ENCODE data around the gene DIP2C.

The DIP2C gene

GRCh38 chr10:344582-345200 lies 344.8 kb downstream of the DIP2C start:
- Mint-ChIP-seq H3K4me3 (no peak overlapping the region), H3K36me3 (ENCODE audit: low read depth) (no peaks in the 10 kb centered on the region), H3K9me3 (no peaks in the 10 kb centered on the region), H3K27ac (no peak overlapping the region), H3K27me3 (no peaks in the 10 kb centered on the region), H3K4me1 (ENCODE audit: low read depth) (peaks cover 4% of the 10 kb centered on the region)

DNA sequence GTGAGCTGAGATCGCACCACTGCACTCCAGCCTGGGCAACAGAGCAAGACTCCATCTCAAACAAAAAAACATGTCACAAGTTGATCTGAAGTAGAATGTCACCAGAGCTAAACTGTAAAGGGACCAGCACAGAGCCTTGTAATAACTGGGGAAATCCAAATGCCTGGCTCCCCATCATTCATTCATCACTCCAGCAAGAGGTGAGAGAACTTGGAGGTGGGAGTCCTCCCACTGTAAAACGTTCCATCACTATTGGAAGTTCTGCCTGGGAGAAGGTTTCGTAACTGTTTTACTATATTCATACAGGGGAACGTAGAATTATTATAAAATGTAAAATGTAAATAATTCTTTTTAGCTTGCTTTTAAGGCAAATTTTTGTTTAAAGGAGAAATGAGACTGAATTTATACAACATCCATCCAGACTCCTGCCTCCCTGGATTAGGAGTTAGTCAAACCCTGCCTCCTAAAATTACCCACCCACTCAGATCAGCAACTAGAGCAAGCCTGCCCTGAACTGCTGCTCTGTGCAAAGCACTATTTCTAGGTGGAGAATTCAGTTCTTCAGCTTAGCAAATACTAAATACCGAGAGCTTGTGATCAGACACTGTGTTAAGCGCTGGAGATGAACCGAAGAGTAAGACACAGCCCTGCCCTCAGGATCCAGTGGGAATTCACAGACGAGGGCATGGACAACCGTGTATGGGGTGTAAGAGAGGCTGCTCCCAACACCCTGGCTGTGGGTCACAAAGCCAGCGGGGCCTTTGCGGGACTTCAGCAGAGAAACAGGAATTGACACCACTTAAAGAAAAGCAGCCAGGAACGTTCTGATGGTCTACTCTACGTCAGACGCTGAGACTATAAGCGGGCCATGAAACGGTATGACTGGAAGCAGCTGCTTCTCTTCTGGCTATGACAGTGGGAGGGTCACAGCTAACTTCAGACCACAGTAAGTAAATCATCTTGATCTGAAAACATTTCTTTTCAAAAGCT lies 345.9 kb downstream of the DIP2C start:
- Mint-ChIP-seq H3K9me3 (no peaks in the 10 kb centered on the region), H3K27ac (no peak overlapping the region), H3K36me3 (ENCODE audit: low read depth) (no peaks in the 10 kb centered on the region), H3K4me3 (no peak overlapping the region), H3K27me3 (no peaks in the 10 kb centered on the region), H3K4me1 (ENCODE audit: low read depth) (peaks cover 7% of the 10 kb centered on the region)

DNA sequence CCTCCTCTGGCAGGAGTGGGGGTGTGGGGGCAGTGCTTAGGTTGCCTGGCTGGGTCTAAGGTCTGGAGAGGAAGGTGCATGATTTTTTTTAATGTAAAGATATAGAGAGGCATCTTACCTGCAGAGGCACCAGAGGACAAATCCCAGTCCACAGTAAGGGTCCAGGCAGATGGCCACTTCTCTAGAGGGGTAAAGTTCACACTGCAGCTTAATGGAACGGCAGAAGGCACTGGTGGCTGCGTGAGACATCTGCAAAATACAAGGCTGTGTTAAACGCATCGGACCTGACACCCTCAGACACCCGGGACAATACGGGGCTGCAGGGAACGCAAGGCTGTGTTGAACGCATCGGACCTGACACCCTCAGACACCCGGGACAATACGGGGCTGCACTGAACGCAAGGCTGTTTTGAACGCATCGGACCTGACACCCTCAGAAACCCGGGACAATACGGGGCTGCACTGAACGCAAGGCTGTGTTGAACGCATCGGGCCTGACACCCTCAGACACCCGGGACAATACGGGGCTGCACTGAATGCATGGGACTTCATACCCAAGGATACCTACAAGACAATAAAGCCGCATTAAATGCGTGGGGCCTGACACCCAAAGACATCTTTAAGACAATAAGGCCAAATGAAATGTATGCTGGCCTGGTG lies 348.3 kb downstream of the DIP2C start:
- Mint-ChIP-seq H3K27ac (no peak overlapping the region), H3K27me3 (no peaks in the 10 kb centered on the region), H3K9me3 (no peaks in the 10 kb centered on the region), H3K4me3 (no peak overlapping the region), H3K36me3 (ENCODE audit: low read depth) (no peaks in the 10 kb centered on the region), H3K4me1 (ENCODE audit: low read depth) (peaks cover 10% of the 10 kb centered on the region)

DNA sequence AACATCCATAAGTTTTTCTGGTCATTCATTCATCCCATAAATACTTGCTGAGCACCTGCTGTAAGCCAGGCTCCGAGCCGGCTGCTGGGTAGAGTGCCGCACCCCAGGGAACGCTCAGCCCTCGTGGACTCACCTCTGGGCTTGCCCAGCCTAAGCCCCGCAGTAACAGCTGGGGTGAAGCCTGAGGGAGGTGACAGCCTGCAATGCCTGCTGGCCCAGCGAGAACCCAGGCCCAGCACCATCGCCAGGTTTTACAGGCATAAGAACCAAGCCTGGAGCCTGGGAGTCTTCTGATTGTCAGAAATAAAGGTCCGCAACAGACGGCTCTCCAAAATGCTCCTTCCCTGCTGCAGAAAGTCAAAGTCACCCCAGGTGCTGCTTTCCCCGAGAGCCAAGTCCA lies 348.8 kb downstream of the DIP2C start:
- H3K27me3 Mint-ChIP-seq, result no peaks in the 10 kb centered on the region
- no peak overlapping the region for H3K27ac Mint-ChIP-seq
- no peaks in the 10 kb centered on the region for H3K9me3 Mint-ChIP-seq
- H3K36me3 Mint-ChIP-seq (ENCODE audit: low read depth), result no peaks in the 10 kb centered on the region
- peaks cover 10% of the 10 kb centered on the region for H3K4me1 Mint-ChIP-seq (ENCODE audit: low read depth)
- no peak overlapping the region for H3K4me3 Mint-ChIP-seq

DNA sequence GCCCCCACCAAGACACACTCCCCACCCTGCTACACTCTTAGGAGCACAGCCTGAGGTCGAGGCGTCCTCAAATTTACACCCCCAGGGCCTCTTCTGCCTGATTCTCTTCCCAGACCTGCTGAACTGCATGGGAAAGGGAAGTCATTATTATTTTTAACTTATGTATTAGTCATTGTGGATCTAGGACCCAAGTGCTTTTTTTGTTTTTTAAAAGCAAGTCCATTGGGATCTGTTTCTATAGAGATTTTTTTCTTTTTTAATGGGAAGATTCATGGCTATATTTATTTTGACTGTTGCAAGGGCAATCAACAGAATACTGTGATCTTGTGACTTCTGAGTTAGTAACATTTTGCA lies 350.5 kb downstream of the DIP2C start:
- H3K27me3 Mint-ChIP-seq, result no peaks in the 10 kb centered on the region
- H3K36me3 Mint-ChIP-seq (ENCODE audit: low read depth), result no peaks in the 10 kb centered on the region
- no peaks in the 10 kb centered on the region for H3K9me3 Mint-ChIP-seq
- H3K27ac Mint-ChIP-seq, result no peak overlapping the region
- H3K4me3 Mint-ChIP-seq, result no peak overlapping the region
- peaks cover 10% of the 10 kb centered on the region for H3K4me1 Mint-ChIP-seq (ENCODE audit: low read depth)

DNA sequence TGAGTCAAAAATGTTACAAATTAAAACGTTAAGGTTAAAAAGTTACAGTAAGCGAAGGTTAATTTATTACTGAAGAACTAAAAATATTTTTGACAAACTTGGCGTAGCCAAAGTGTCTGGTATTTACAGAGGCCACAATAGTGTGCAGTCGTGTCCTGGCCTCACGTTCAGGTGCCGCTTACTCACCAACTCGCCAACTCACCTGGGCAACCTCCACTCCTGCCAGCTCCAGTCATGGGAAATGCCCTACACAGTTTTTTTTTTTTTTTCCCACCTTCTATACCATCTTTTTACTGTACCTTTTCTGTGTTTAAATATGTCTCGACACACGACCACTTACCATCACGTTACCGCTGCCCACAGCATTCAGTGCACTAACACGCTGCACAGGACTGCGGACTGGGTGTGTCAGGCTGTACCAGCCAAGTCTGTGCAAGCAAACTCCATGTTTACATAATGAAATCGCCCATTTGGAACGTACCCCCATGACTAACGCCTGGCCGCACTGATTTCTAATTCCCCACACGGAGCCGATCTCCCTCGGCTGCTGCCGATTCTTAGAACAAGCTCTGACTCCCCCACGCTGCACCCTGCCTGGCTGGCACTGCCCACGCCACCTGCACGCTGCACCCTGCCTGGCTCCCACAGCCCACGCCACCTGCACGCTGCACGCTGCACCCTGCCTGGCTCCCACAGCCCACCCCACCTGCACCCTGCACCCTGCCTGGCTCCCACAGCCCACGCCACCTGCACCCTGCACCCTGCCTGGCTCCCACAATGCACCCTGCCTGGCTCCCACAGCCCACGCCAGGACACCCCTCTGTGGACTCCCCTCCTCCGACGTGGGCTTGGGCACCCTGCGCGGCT lies 351.1 kb downstream of the DIP2C start:
- no peak overlapping the region for H3K27ac Mint-ChIP-seq
- H3K9me3 Mint-ChIP-seq, result no peaks in the 10 kb centered on the region
- H3K27me3 Mint-ChIP-seq, result no peaks in the 10 kb centered on the region
- peaks cover 16% of the 10 kb centered on the region for H3K4me1 Mint-ChIP-seq (ENCODE audit: low read depth)
- no peak overlapping the region for H3K4me3 Mint-ChIP-seq
- H3K36me3 Mint-ChIP-seq (ENCODE audit: low read depth), result no peaks in the 10 kb centered on the region

GRCh38 chr10:336247-336646 lies 353.2 kb downstream of the DIP2C start:
- peaks cover 25% of the 10 kb centered on the region for H3K4me1 Mint-ChIP-seq (ENCODE audit: low read depth)
- H3K9me3 Mint-ChIP-seq, result no peaks in the 10 kb centered on the region
- no peaks in the 10 kb centered on the region for H3K36me3 Mint-ChIP-seq (ENCODE audit: low read depth)
- H3K27ac Mint-ChIP-seq, result no peak overlapping the region
- no peaks in the 10 kb centered on the region for H3K27me3 Mint-ChIP-seq
- H3K4me3 Mint-ChIP-seq, result no peak overlapping the region

- no peak overlapping the region for H3K27ac Mint-ChIP-seq
- no peaks in the 10 kb centered on the region for H3K36me3 Mint-ChIP-seq (ENCODE audit: low read depth)
- no peaks in the 10 kb centered on the region for H3K9me3 Mint-ChIP-seq
- no peaks in the 10 kb centered on the region for H3K27me3 Mint-ChIP-seq
- H3K4me3 Mint-ChIP-seq, result no peak overlapping the region
- H3K4me1 Mint-ChIP-seq (ENCODE audit: low read depth), result peaks cover 25% of the 10 kb centered on the region
These were observed 354.2 kb downstream of the DIP2C start for GRCh38 chr10:335151-335800.

- H3K27ac Mint-ChIP-seq, result no peak overlapping the region
- peaks cover 36% of the 10 kb centered on the region for H3K4me1 Mint-ChIP-seq (ENCODE audit: low read depth)
- H3K9me3 Mint-ChIP-seq, result no peaks in the 10 kb centered on the region
- no peak overlapping the region for H3K4me3 Mint-ChIP-seq
- H3K36me3 Mint-ChIP-seq (ENCODE audit: low read depth), result no peaks in the 10 kb centered on the region
- H3K27me3 Mint-ChIP-seq, result no peaks in the 10 kb centered on the region
These were observed 358.3 kb downstream of the DIP2C start for GRCh38 chr10:331186-331585.

- H3K27ac Mint-ChIP-seq, result peak overlapping the region; percentile 34
- no peaks in the 10 kb centered on the region for H3K36me3 Mint-ChIP-seq (ENCODE audit: low read depth)
- H3K4me1 Mint-ChIP-seq (ENCODE audit: low read depth), result peaks cover 43% of the 10 kb centered on the region
- no peaks in the 10 kb centered on the region for H3K27me3 Mint-ChIP-seq
- no peaks in the 10 kb centered on the region for H3K9me3 Mint-ChIP-seq
- peak overlapping the region; percentile 31 for H3K4me3 Mint-ChIP-seq
These were observed 359.9 kb downstream of the DIP2C start for GRCh38 chr10:329361-330099.

DNA sequence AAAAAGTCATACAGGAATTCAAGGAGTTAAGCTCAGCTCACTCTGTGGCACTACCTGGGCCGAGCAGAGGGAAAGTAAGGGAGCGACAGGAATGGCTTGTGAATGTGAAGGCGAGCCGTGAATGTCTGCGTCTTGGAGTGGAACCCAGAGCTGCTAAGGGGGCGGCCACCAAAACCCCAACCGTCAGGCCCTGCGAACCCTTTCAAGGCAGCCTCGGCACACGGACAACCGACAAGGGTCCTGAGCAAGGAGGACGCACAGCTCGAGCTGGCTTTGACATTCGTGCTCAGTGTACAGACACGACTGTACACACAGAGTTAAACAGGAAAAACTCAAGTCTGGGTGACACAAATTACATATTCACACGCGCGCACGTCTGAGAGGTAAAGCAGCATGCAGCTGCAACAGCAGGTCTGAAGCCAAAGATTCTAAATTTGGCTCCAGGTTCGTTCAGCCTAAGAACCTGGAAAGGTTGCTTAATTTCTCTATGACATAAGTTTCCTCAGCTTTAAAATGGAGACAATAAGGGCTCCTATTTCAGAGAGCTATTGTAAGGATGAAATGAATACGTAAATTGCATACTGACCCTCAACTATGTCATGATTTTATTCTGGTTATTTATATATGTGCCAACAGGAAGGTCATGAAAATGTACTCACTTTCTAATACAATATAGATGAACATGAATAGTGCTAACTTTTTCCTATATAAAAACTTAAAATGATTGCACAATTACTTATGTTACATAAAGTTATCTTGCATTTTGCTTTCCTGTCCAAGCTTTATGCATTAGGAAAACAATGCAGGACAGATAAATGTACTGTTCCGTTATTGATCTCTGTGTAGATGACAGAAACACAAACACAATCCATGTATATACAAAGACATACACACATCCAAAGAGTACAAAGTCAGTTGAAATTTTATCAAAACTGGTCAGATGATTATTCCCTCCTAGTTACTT lies 361.3 kb downstream of the DIP2C start:
- Mint-ChIP-seq H3K4me3 (no peak overlapping the region), H3K9me3 (no peaks in the 10 kb centered on the region), H3K27me3 (no peaks in the 10 kb centered on the region), H3K36me3 (ENCODE audit: low read depth) (no peaks in the 10 kb centered on the region), H3K4me1 (ENCODE audit: low read depth) (peaks cover 43% of the 10 kb centered on the region), H3K27ac (no peak overlapping the region)

- Mint-ChIP-seq H3K27ac (no peak overlapping the region), H3K4me1 (ENCODE audit: low read depth) (peaks cover 32% of the 10 kb centered on the region), H3K27me3 (no peaks in the 10 kb centered on the region), H3K4me3 (no peak overlapping the region), H3K9me3 (no peaks in the 10 kb centered on the region), H3K36me3 (ENCODE audit: low read depth) (no peaks in the 10 kb centered on the region)
These were observed 362.4 kb downstream of the DIP2C start for GRCh38 chr10:326894-327635.
